CD4-positive, alpha-beta memory T cell (primary cell): Measurements from ENCODE around the gene RNF168. TPM values are rescaled to one million over a fixed set of nuclear protein-coding genes. Genes with fewer than 3 reads are reported as not detected.
"Not testable (repeated sequence)": the region's sequence is repeated elsewhere in the genome, so short reads cannot be mapped to it uniquely, and the experiment has no call there.

Source experiments
- CTCF ChIA-PET: fragments of 350-600 bp; sonication (Branson Sonifier 250); formaldehyde crosslinking; loops from one replicate; lab custom pipeline; 2021; ENCODE audit warnings: inconsistent platforms; ENCODE audit not compliant: partially characterized antibody; lab: Charles Lee
- POLR2A ChIA-PET: fragments of 350-600 bp; sonication (Branson Sonifier 250); formaldehyde crosslinking; loops from one replicate; lab custom pipeline; 2021; ENCODE audit not compliant: partially characterized antibody; lab: Charles Lee
- DNase-seq, 5 donors: peaks; one replicate each; pipeline versions ENCODE4 v3.0.0 to v3.0.0-alpha.2; 2020 to 2022; ENCODE audit warnings: mixed read lengths in 1 of 5
- H3K27ac ChIP-seq: one replicate; pipeline ENCODE4 v1.7.0; 2013; ENCODE audit warnings: low read depth, low read length
- H3K27me3 ChIP-seq: 2 replicates; pipeline ENCODE4 v1.7.0; 2013; ENCODE audit warnings: mild to moderate bottlenecking, low read length, moderate library complexity; ENCODE audit not compliant: insufficient read depth
- H3K36me3 ChIP-seq: 2 replicates; pipeline ENCODE4 v1.7.0; 2013; ENCODE audit warnings: mild to moderate bottlenecking, low read length, moderate library complexity; ENCODE audit not compliant: insufficient read depth
- H3K4me1 ChIP-seq: 2 replicates; pipeline ENCODE4 v1.7.0; 2013; ENCODE audit warnings: mild to moderate bottlenecking, low read length, moderate library complexity; ENCODE audit not compliant: insufficient read depth
- H3K4me3 ChIP-seq, 2 donors: one replicate each; pipeline ENCODE4 v1.7.0; 2013; ENCODE audit warnings: low read length in 2 of 2, mild to moderate bottlenecking in 1 of 2
- H3K9me3 ChIP-seq, 2 donors: one replicate each; pipeline ENCODE4 v1.7.0; 2013; ENCODE audit warnings: low read length in 2 of 2, control low read depth in 1 of 2; ENCODE audit not compliant: control insufficient read depth in 1 of 2
- H3K27ac Mint-ChIP-seq, 7 donors: one replicate each; pipeline ENCODE4 v1.8.0; 2020 to 2021; ENCODE audit warnings: mixed read lengths in 7 of 7, mild to moderate bottlenecking in 6 of 7, inconsistent platforms in 3 of 7, moderate library complexity in 3 of 7
- H3K27me3 Mint-ChIP-seq, 2 donors: one replicate each; pipeline ENCODE4 v1.8.0; 2020 to 2021; ENCODE audit warnings: mixed read lengths in 2 of 2
- H3K36me3 Mint-ChIP-seq, 2 donors: one replicate each; pipeline ENCODE4 v1.8.0; 2020 to 2021; ENCODE audit warnings: mixed read lengths in 2 of 2, inconsistent platforms in 1 of 2, mild to moderate bottlenecking in 1 of 2
- H3K4me1 Mint-ChIP-seq, 4 donors: one replicate each; pipeline ENCODE4 v1.8.0; 2020 to 2021; ENCODE audit warnings: mixed read lengths in 4 of 4, mild to moderate bottlenecking in 1 of 4
- H3K4me3 Mint-ChIP-seq, 8 donors: one replicate each; pipeline ENCODE4 v1.8.0; 2020 to 2021; ENCODE audit warnings: mixed read lengths in 8 of 8, mild to moderate bottlenecking in 7 of 8, moderate library complexity in 6 of 8, inconsistent platforms in 3 of 8
- H3K9me3 Mint-ChIP-seq, 8 donors: one replicate each; pipeline ENCODE4 v1.8.0; 2020 to 2021; ENCODE audit warnings: mixed read lengths in 8 of 8, mild to moderate bottlenecking in 5 of 8, inconsistent platforms in 3 of 8, moderate library complexity in 1 of 8
- intact Hi-C: fragments of 100-400 bp; cut with micrococcal nuclease; formaldehyde crosslinking; loops from one replicate; pipeline ENCODE4 v1.15.1; 2023
- polyA plus RNA-seq, 2 donors: library from polyadenylated mRNA; unstranded; fragments of 300-500 nt; fragmentation: Illumina TruSeq; gene quantifications; one replicate each; pipeline ENCODE4 v1.2.3, GENCODE V29; 2021
- total RNA-seq, 2 experiments: library from RNA; stranded (reverse); gene quantifications; one replicate each; pipeline ENCODE4 v1.2.3, GENCODE V29; 2021

Gene RNF168
- total and polyA plus RNA-seq, 4 experiments from 2014 or later, result 6.0 to 76.4 (median 44.3) TPM

GRCh38 chr3:196517919-196518318, 14.4 kb upstream of the RNF168 start:
- intact Hi-C loops, result no loop called here
- Histone ChIP-seq H3K27ac (no peak overlapping the region), H3K9me3 (peaks cover 4 to 14% of the 10 kb centered on the region in 2 donors), H3K36me3 (no peaks in the 10 kb centered on the region), H3K4me3 (no peak overlapping the region), H3K27me3 (no peaks in the 10 kb centered on the region), H3K4me1 (no peaks in the 10 kb centered on the region)
- CTCF ChIA-PET, result interaction anchor here (1.2 to 9.8 kb wide), 7 partner anchors 10 to 445 kb away, joined by 3 to 113 read pairs (median 8); no protein-coding TSS in a partner anchor
- Mint-ChIP-seq H3K4me3 (no peak overlapping the region), H3K27me3 (peaks cover 0 to 2% of the 10 kb centered on the region in 2 donors), H3K4me1 (no peaks in the 10 kb centered on the region), H3K36me3 (peaks cover 11 to 15% of the 10 kb centered on the region in 2 donors), H3K27ac (no peak overlapping the region), H3K9me3 (peaks cover 0 to 60% (median 41%) of the 10 kb centered on the region in 8 donors)
- POLR2A ChIA-PET, result no interaction called here
- DNase-seq, result no peak

GRCh38 chr3:196517162-196517800, 13.7 kb upstream of the RNF168 start:
- ChIA-PET CTCF (interaction anchor here (0.7 to 9.8 kb wide), 8 partner anchors 8 to 261 kb away, joined by 3 to 113 read pairs (median 7); no protein-coding TSS in a partner anchor), POLR2A (no interaction called here)
- Histone ChIP-seq H3K9me3 (peaks cover 4 to 14% of the 10 kb centered on the region in 2 donors), H3K36me3 (no peaks in the 10 kb centered on the region), H3K27me3 (no peaks in the 10 kb centered on the region), H3K27ac (no peak overlapping the region), H3K4me3 (no peak overlapping the region), H3K4me1 (no peaks in the 10 kb centered on the region)
- Mint-ChIP-seq H3K4me1 (no peaks in the 10 kb centered on the region), H3K27me3 (peaks cover 0 to 2% of the 10 kb centered on the region in 2 donors), H3K4me3 (no peak overlapping the region), H3K9me3 (peaks cover 0 to 55% (median 41%) of the 10 kb centered on the region in 8 donors), H3K36me3 (peaks cover 11 to 15% of the 10 kb centered on the region in 2 donors), H3K27ac (no peak overlapping the region)
- intact Hi-C loops, result no loop called here
- no peak for DNase-seq

- Histone ChIP-seq H3K9me3 (peaks cover 4 to 13% of the 10 kb centered on the region in 2 donors), H3K36me3 (no peaks in the 10 kb centered on the region), H3K27ac (no peak within 1 kb of the TSS), H3K27me3 (no peaks in the 10 kb centered on the region), H3K4me1 (no peaks in the 10 kb centered on the region), H3K4me3 (no peak within 1 kb of the TSS)
- peaks cover 0 to 3% (median 0%) of the 10 kb centered on the region in 4 donors for H3K4me1 Mint-ChIP-seq
- no peak for DNase-seq
- no peak within 1 kb of the TSS for H3K27ac Mint-ChIP-seq
- intact Hi-C loops, result no loop called here
- CTCF ChIA-PET, result interaction anchor here (1.2 kb wide), 1 partner anchor 29 kb away, joined by 3 read pairs; no protein-coding TSS in a partner anchor
- H3K4me3 Mint-ChIP-seq, result no peak within 1 kb of the TSS
- peaks cover 0 to 37% (median 24%) of the 10 kb centered on the region in 8 donors for H3K9me3 Mint-ChIP-seq
- POLR2A ChIA-PET, result no interaction called here
- peaks cover 0 to 2% of the 10 kb centered on the region in 2 donors for H3K27me3 Mint-ChIP-seq
- H3K36me3 Mint-ChIP-seq, result peaks cover under 1 to 8% of the 10 kb centered on the region in 2 donors
Measured at GRCh38 chr3:196514913-196515621, 11.5 kb upstream of the RNF168 start, which contains the start of gene SMCO1. Gene SMCO1, minus strand, starts transcription at chr3:196515346. Its CDS starts 137 bp downstream, at chr3:196515209.

GRCh38 chr3:196514350-196514716, 10.8 kb upstream of the RNF168 start:
- H3K9me3 Mint-ChIP-seq, result peaks cover 0 to 29% (median 17%) of the 10 kb centered on the region in 8 donors
- H3K36me3 ChIP-seq, result no peaks in the 10 kb centered on the region
- POLR2A ChIA-PET, result interaction anchor here (0.9 to 1.0 kb wide), 2 partner anchors 10 to 82 kb away, joined by 3 read pairs; no protein-coding TSS in a partner anchor

GRCh38 chr3:196513697-196514349, 10.3 kb upstream of the RNF168 start:
- intact Hi-C loops, result no loop called here

More at GRCh38 chr3:196514350-196514716, 10.8 kb upstream of the RNF168 start:
- CTCF ChIA-PET, result interaction anchor here (1.2 to 3.0 kb wide), 3 partner anchors 9 to 29 kb away, joined by 3 to 16 read pairs (median 5); no protein-coding TSS in a partner anchor
- Histone ChIP-seq H3K4me3 (no peak overlapping the region), H3K4me1 (no peaks in the 10 kb centered on the region), H3K27ac (no peak overlapping the region), H3K27me3 (no peaks in the 10 kb centered on the region), H3K9me3 (peaks cover 0 to 6% of the 10 kb centered on the region in 2 donors)
- peaks cover 0 to 2% of the 10 kb centered on the region in 2 donors for H3K27me3 Mint-ChIP-seq
- peaks cover 0 to 3% (median 0%) of the 10 kb centered on the region in 4 donors for H3K4me1 Mint-ChIP-seq
- H3K27ac Mint-ChIP-seq, result no peak overlapping the region
- no peak for DNase-seq
- H3K36me3 Mint-ChIP-seq, result peaks cover 0 to 4% of the 10 kb centered on the region in 2 donors
- intact Hi-C loops, result no loop called here
- H3K4me3 Mint-ChIP-seq, result no peak overlapping the region

GRCh38 chr3:196511646-196512425, 8.3 kb upstream of the RNF168 start:
- H3K4me3 Mint-ChIP-seq, H3K4me1 ChIP-seq, H3K4me3 ChIP-seq, H3K9me3 Mint-ChIP-seq, POLR2A ChIA-PET, H3K36me3 ChIP-seq, H3K36me3 Mint-ChIP-seq, H3K27me3 Mint-ChIP-seq, H3K27me3 ChIP-seq, H3K9me3 ChIP-seq, intact Hi-C loops, H3K4me1 Mint-ChIP-seq, H3K27ac ChIP-seq: not testable (repeated sequence)
- H3K27ac Mint-ChIP-seq, result peak overlapping the region in 3 of 7 donors; percentile 32 to 59 (median 38)
- CTCF ChIA-PET, result interaction anchor here (3.0 kb wide), 1 partner anchor 12 kb away, joined by 16 read pairs; no protein-coding TSS in a partner anchor
- peak in 1 of 5 donors; percentile 25 for DNase-seq

More at GRCh38 chr3:196513697-196514349, 10.3 kb upstream of the RNF168 start:
- ChIA-PET CTCF (interaction anchor here (1.2 to 3.0 kb wide), 3 partner anchors 10 to 28 kb away, joined by 3 to 16 read pairs (median 5); no protein-coding TSS in a partner anchor), POLR2A (interaction anchor here (0.9 to 1.0 kb wide), 2 partner anchors 9 to 83 kb away, joined by 3 read pairs; no protein-coding TSS in a partner anchor)
- Mint-ChIP-seq H3K4me3 (no peak overlapping the region), H3K27me3 (no peaks in the 10 kb centered on the region), H3K27ac (no peak overlapping the region), H3K9me3 (peaks cover 0 to 24% (median 12%) of the 10 kb centered on the region in 8 donors), H3K4me1 (peaks cover 0 to 3% (median 0%) of the 10 kb centered on the region in 4 donors), H3K36me3 (no peaks in the 10 kb centered on the region)
- no peaks in the 10 kb centered on the region for H3K4me1 ChIP-seq
- H3K9me3 ChIP-seq, result peaks cover 0 to 5% of the 10 kb centered on the region in 2 donors
- no peak for DNase-seq
- H3K4me3 ChIP-seq, result no peak overlapping the region
- H3K27me3 ChIP-seq, result no peaks in the 10 kb centered on the region
- no peaks in the 10 kb centered on the region for H3K36me3 ChIP-seq
- no peak overlapping the region for H3K27ac ChIP-seq
